ENCODE measurements around the gene ITGB6. TPM values are rescaled to one million over a fixed set of nuclear protein-coding genes. Genes with fewer than 3 reads are reported as not detected.

ITGB6 gene
- total RNA-seq, 6 donors from 2014 or later, result 52.6 to 124 (median 68.8) TPM

DNA sequence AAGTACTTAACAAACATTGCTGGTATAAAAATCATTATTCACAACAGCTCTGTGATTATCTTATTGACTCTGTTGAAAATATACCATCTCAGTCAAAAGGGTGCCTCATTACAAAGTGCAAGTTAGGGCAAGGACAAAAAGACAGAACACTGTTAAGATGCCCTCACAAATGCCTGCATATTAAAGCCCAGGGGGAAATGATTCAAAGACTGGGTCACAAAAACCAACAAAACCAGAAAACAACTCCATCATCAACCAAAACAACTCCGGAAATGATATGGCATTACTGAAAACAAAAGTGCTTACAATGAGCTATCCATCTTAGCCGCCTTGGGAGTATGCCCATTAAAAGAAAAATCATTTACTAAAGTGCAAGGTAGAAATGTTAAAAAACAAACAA lies 147.5 kb downstream of the ITGB6 start:
- H3K4me3 ChIP-seq, result no peak overlapping the region
- H3K36me3 ChIP-seq, result no peaks in the 10 kb centered on the region
- no peak overlapping the region for H3K27ac ChIP-seq
- H3K9me3 ChIP-seq, result no peaks in the 10 kb centered on the region
- DNase-seq, result no peak
- H3K27me3 ChIP-seq, result no peaks in the 10 kb centered on the region
- no peak for ATAC-seq (ENCODE audit: low FRiP score in 2 of 2)
- WGBS, 2 donors, result 88 to 89% methylated on average over 2 of the region's 2 CpGs
- TF ChIP-seq, protein P1, sequence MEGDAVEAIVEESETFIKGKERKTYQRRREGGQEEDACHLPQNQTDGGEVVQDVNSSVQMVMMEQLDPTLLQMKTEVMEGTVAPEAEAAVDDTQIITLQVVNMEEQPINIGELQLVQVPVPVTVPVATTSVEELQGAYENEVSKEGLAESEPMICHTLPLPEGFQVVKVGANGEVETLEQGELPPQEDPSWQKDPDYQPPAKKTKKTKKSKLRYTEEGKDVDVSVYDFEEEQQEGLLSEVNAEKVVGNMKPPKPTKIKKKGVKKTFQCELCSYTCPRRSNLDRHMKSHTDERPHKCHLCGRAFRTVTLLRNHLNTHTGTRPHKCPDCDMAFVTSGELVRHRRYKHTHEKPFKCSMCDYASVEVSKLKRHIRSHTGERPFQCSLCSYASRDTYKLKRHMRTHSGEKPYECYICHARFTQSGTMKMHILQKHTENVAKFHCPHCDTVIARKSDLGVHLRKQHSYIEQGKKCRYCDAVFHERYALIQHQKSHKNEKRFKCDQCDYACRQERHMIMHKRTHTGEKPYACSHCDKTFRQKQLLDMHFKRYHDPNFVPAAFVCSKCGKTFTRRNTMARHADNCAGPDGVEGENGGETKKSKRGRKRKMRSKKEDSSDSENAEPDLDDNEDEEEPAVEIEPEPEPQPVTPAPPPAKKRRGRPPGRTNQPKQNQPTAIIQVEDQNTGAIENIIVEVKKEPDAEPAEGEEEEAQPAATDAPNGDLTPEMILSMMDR (IDR thresholded peaks at IDR 0.05), result no peak
- TF ChIP-seq POLR2A (IDR thresholded peaks at IDR 0.05) (no peak), EP300 (IDR thresholded peaks at IDR 0.05) (no peak), POLR2AphosphoS5 (IDR thresholded peaks at IDR 0.05) (no peak)
- no peaks in the 10 kb centered on the region for H3K4me1 ChIP-seq

DNA sequence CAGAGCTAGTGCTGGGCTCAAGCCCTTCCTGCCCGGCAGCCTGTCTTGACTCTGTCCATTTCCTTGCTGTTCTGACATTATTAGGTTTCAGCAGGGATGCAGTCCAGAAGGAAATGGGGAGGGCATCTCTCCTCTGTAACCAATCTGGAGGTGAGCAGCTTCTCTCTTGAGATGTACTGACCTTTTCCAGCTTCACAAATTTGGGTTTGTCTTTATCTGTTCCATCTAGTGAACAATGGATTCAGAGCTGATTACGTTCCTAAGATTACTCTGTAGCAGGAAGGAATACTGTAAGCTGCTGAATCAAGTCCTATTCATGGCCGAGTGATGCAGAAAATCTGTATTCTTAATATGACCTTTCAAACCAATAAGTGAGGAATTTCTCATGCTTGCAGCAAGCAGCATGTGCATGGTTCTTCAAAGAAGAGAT lies 148.7 kb downstream of the ITGB6 start:
- ATAC-seq (ENCODE audit: low FRiP score in 2 of 2), result no peak
- no peak for TF ChIP-seq POLR2AphosphoS5 (IDR thresholded peaks at IDR 0.05)
- no peak for TF ChIP-seq EP300 (IDR thresholded peaks at IDR 0.05)
- TF ChIP-seq POLR2A (IDR thresholded peaks at IDR 0.05), result no peak
- TF ChIP-seq, protein P1 (IDR thresholded peaks at IDR 0.05), result no peak
- no peaks in the 10 kb centered on the region for H3K9me3 ChIP-seq
- DNase-seq, result no peak
- no peaks in the 10 kb centered on the region for H3K36me3 ChIP-seq
- H3K4me1 ChIP-seq, result no peaks in the 10 kb centered on the region
- 49 to 58% methylated on average over 3 of the region's 3 CpGs for WGBS, 2 donors
- no peak overlapping the region for H3K4me3 ChIP-seq
- no peaks in the 10 kb centered on the region for H3K27me3 ChIP-seq
- H3K27ac ChIP-seq, result no peak overlapping the region

DNA sequence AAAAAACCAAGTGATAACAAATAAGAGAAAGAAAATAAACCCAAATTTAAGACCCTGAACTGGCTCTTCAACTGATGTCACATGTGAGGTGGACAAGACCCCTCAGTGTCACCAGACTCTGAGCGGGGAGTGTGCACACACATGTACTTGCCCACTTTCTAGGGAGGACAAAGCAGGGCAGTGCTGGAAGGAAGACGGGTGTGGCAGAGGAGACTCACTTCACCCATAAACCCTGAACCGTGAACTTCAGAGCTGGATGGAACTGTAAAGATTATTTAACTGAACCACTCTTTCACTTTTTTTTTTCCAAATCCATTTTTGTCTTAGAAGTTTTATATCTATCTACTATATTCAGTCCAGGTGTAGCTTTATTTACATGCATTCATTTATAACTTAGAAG lies 149.9 kb downstream of the ITGB6 start:
- no peak for TF ChIP-seq EP300 (IDR thresholded peaks at IDR 0.05)
- TF ChIP-seq, protein P1 (IDR thresholded peaks at IDR 0.05), result no peak
- no peak for TF ChIP-seq POLR2A (IDR thresholded peaks at IDR 0.05)
- TF ChIP-seq POLR2AphosphoS5 (IDR thresholded peaks at IDR 0.05), result no peak
- no peaks in the 10 kb centered on the region for H3K4me1 ChIP-seq
- H3K9me3 ChIP-seq, result no peaks in the 10 kb centered on the region
- no peak overlapping the region for H3K4me3 ChIP-seq
- WGBS, 2 donors, result 85 to 96% methylated on average over 3 of the region's 3 CpGs
- no peaks in the 10 kb centered on the region for H3K36me3 ChIP-seq
- no peak overlapping the region for H3K27ac ChIP-seq
- ATAC-seq (ENCODE audit: low FRiP score in 2 of 2) (no peak), DNase-seq (no peak)
- no peaks in the 10 kb centered on the region for H3K27me3 ChIP-seq

Other genes starting within 250 kb of the ITGB6 start
- 10 to 100 TPM in 2 of 6 donors, 1 to 10 TPM in 4; 3.0 to 11.0 (median 5.9) TPM for gene PLA2R1, start 137.7 kb downstream of the ITGB6 start, total RNA-seq